ENCODE measurements around the gene STK32B. TPM values are rescaled to one million over a fixed set of nuclear protein-coding genes. Genes with fewer than 3 reads are reported as not detected.

STK32B gene
- total and polyA plus RNA-seq, 2 of the 8 experiments (the other 6 are each of a cell fraction or from before 2014, with no cell fraction given): 2.3 to 2.5 TPM

DNA sequence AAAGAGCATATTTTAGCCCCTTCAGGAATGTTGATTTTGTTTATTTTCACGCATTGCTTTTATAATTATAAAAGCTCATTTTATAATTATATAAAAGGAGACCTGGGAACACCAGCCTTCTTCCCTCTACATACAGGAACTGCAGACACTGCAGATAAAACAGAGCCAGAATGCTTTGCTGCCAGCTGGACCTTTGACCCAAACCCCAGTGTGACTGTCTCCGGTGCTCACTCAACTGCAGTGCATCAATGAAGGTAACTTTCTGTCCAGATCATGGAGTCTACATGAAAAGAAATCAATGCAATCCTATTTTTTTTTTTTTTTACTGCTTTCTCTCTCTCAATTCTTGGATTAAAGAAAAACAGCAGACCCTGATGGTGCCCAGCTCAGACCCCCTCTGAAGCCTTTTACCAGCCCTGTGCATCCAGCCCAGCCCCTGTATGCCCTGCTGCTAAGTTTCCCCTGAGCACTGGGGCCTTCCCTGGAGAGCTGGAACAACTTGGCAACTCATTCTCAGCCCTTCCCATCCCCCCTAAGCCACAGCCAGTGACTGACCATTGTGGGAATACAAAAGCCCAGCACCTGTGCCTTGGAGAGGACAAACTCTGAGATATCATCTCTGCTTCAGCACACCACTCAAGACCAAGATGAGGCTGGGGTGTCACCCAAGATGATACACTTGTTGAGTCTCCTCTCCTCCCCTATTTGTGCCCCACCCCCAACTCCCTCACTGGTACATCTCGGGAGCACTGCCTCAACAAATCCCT lies 475.0 kb downstream of the STK32B start:
- 92% methylated on average over 3 of the region's 3 CpGs; no CpG with 5 or more reads in 1 of the 2 experiments for WGBS, 2 experiments (ENCODE audit: extremely low coverage in 1 of 2, insufficient coverage in 1 of 2, insufficient read length in 1 of 2, insufficient replicate concordance in 2 of 2, low coverage in 1 of 2, low lambda C conversion rate in 2 of 2, missing lambda C conversion rate in 1 of 2)
- H2BK12ac ChIP-seq (ENCODE audit: low read depth, low read length): no peak overlapping the region
- FAIRE-seq: no peak
- TF ChIP-seq ASH2L (IDR thresholded peaks at IDR 0.05; ENCODE audit: low read length): no peak
- no peak for TF ChIP-seq EGR1 (IDR thresholded peaks at IDR 0.05; ENCODE audit: borderline replicate concordance, low read depth, low read length)
- TF ChIP-seq TCF12 (IDR thresholded peaks at IDR 0.05; ENCODE audit: low read depth, low read length): no peak
- TF ChIP-seq SRF (IDR thresholded peaks at IDR 0.05; ENCODE audit: low read depth, low read length): no peak
- no peak for TF ChIP-seq NRF1 (IDR thresholded peaks at IDR 0.05; ENCODE audit: low read depth, low read length)
- no peak for TF ChIP-seq BCL11A (IDR thresholded peaks at IDR 0.05; ENCODE audit: low read depth in 2 of 2, low read length in 2 of 2)
- TF ChIP-seq RXRA (IDR thresholded peaks at IDR 0.05; ENCODE audit: insufficient read depth, low read depth, low read length): no peak
- no peak for TF ChIP-seq CHD1 (IDR thresholded peaks at IDR 0.05; ENCODE audit: low read depth, low read length)
- TF ChIP-seq JUN (IDR thresholded peaks at IDR 0.05; ENCODE audit: low read depth, low read length): no peak
- TF ChIP-seq, protein P1, sequence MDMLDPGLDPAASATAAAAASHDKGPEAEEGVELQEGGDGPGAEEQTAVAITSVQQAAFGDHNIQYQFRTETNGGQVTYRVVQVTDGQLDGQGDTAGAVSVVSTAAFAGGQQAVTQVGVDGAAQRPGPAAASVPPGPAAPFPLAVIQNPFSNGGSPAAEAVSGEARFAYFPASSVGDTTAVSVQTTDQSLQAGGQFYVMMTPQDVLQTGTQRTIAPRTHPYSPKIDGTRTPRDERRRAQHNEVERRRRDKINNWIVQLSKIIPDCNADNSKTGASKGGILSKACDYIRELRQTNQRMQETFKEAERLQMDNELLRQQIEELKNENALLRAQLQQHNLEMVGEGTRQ (IDR thresholded peaks at IDR 0.05; ENCODE audit: low read length): no peak
- no peak for TF ChIP-seq POU5F1 (IDR thresholded peaks at IDR 0.05; ENCODE audit: low read depth, low read length)
- TF ChIP-seq RBBP5 (IDR thresholded peaks at IDR 0.05; ENCODE audit: borderline replicate concordance, low read depth, low read length): no peak

More for the DNA sequence above, 475.0 kb downstream of the STK32B start:
- H2AFZ ChIP-seq (ENCODE audit: low read length): no peak overlapping the region
- no peaks in the 10 kb centered on the region for H3K79me2 ChIP-seq (ENCODE audit: control insufficient read depth in 1 of 2, insufficient read depth in 2 of 2, low read length in 2 of 2)
- H3K23ac ChIP-seq (ENCODE audit: insufficient read length): no peak overlapping the region
- ChIA-PET CTCF (ENCODE audit: partially characterized antibody) (no interaction called here), POLR2A (ENCODE audit: partially characterized antibody) (interaction anchor here (0.6 kb wide), 1 partner anchor 58 kb away, joined by 3 read pairs; no protein-coding TSS in a partner anchor)
- no peak overlapping the region for H4K91ac ChIP-seq (replicated peaks; ENCODE audit: insufficient read length, low read length)
- H3K27me3 ChIP-seq (replicated peaks in 1 of 4; ENCODE audit: control insufficient read depth in 3 of 4, extremely low read depth in 1 of 4, insufficient read depth in 3 of 4, low read length in 3 of 4): no peaks in the 10 kb centered on the region
- peaks cover 4% of the 10 kb centered on the region for H3K23me2 ChIP-seq (ENCODE audit: low read depth, low read length)
- H3K9me3 ChIP-seq (ENCODE audit: insufficient read depth in 2 of 2, low read depth in 1 of 2, low read length in 1 of 2): 0 out of 4 replicates have a peak, but pooled peaks cover 0 to 4% of the 10 kb centered on the region in 2 experiments
- no peak overlapping the region for H3K4me2 ChIP-seq (ENCODE audit: insufficient read depth in 1 of 2, low read depth in 2 of 2, low read length in 2 of 2)
- H2BK5ac ChIP-seq (ENCODE audit: low read depth, low read length): no peak overlapping the region
- no peak overlapping the region for H3K56ac ChIP-seq (replicated peaks; ENCODE audit: insufficient read length, low read depth, low read length)
- H3K27ac ChIP-seq (ENCODE audit: low read depth, low read length): no peak overlapping the region
- no peak overlapping the region for H3K4ac ChIP-seq (replicated peaks; ENCODE audit: insufficient read length, low read depth, low read length)
- H4K8ac ChIP-seq (ENCODE audit: extremely low read depth, insufficient read depth, low read length): no peak overlapping the region
- peaks cover 0 to 3% (median 0%) of the 10 kb centered on the region in 4 experiments; a peak in 1 of 7 replicates for H3K4me1 ChIP-seq (replicated peaks in 1 of 4; ENCODE audit: control insufficient read depth in 3 of 4, insufficient read depth in 4 of 4, low read length in 3 of 4)
- H2BK120ac ChIP-seq (replicated peaks; ENCODE audit: low read depth, low read length): no peak overlapping the region
- H3K18ac ChIP-seq (ENCODE audit: extremely low read depth, low read length): no peak overlapping the region
- H3K4me3 ChIP-seq (ENCODE audit: extremely low read depth in 1 of 4, insufficient read depth in 2 of 4, low read depth in 3 of 4, low read length in 4 of 4): no peak overlapping the region
- no peak overlapping the region for H2AK5ac ChIP-seq (ENCODE audit: low read depth, low read length)
- H3K79me1 ChIP-seq (ENCODE audit: low read depth, low read length): no peaks in the 10 kb centered on the region
- H2BK15ac ChIP-seq (ENCODE audit: low read length): no peak overlapping the region
- H2BK20ac ChIP-seq (ENCODE audit: low read length): no peak overlapping the region
- no peak overlapping the region for H3K14ac ChIP-seq (ENCODE audit: insufficient read length)
- H4K5ac ChIP-seq (ENCODE audit: insufficient read length, low read depth, low read length): no peak overlapping the region
- peaks cover 0 to 3% of the 10 kb centered on the region in 2 experiments for H4K20me1 ChIP-seq (replicated peaks in 1 of 2; ENCODE audit: control insufficient read depth in 1 of 2, insufficient read depth in 2 of 2, low read length in 2 of 2)
- peaks cover 0 to 3% (median 0%) of the 10 kb centered on the region in 4 experiments; a peak in 1 of 8 replicates for H3K36me3 ChIP-seq (ENCODE audit: control insufficient read depth in 2 of 4, insufficient read depth in 4 of 4, low read length in 3 of 4)
- no peak for DNase-seq (ENCODE audit: low read depth in 1 of 2, low spot score in 2 of 2)
- H3K9ac ChIP-seq (replicated peaks in 1 of 4; ENCODE audit: extremely low read depth in 1 of 4, low read depth in 3 of 4, low read length in 3 of 4): no peak overlapping the region

All from H1 (cell line).